Esophagus (tissue), 2 donors: ENCODE measurements around the gene SGSM1. TPM values are rescaled to one million over a fixed set of nuclear protein-coding genes. Genes with fewer than 3 reads are reported as not detected.

ENCODE experiments used
- H3K27ac ChIP-seq, 2 donors: one replicate each; pipeline ENCODE4 v1.5.1; 2013; ENCODE audit warnings: low read depth in 2 of 2, mild to moderate bottlenecking in 2 of 2, inconsistent platforms in 1 of 2, low read length in 1 of 2, moderate library complexity in 1 of 2
- H3K27me3 ChIP-seq, 2 donors: one replicate each; pipeline ENCODE4 v1.6.1; 2013; ENCODE audit warnings: low read length in 2 of 2, control low read depth in 1 of 2, mild to moderate bottlenecking in 1 of 2; ENCODE audit not compliant: insufficient read depth in 2 of 2, control insufficient read depth in 1 of 2
- H3K36me3 ChIP-seq, 2 donors: one replicate each; pipeline ENCODE4 v1.6.1; 2013; ENCODE audit warnings: low read length in 1 of 2; ENCODE audit not compliant: control insufficient read depth in 2 of 2, insufficient read depth in 2 of 2
- H3K4me1 ChIP-seq, 2 donors: one replicate each; pipeline ENCODE4 v1.6.1; 2013; ENCODE audit warnings: low read length in 1 of 2; ENCODE audit not compliant: control insufficient read depth in 2 of 2, insufficient read depth in 2 of 2
- H3K4me3 ChIP-seq, 2 donors: one replicate each; pipeline ENCODE4 v1.5.1; 2013; ENCODE audit warnings: low read length in 2 of 2, mild to moderate bottlenecking in 2 of 2, low read depth in 1 of 2, moderate library complexity in 1 of 2
- H3K9me3 ChIP-seq, 2 donors: one replicate each; pipeline ENCODE4 v1.6.1; 2013; ENCODE audit warnings: mild to moderate bottlenecking in 2 of 2, low read depth in 1 of 2, low read length in 1 of 2, moderate library complexity in 1 of 2; ENCODE audit not compliant: control insufficient read depth in 2 of 2, insufficient read depth in 1 of 2
- WGBS, 2 donors: extraction: QIAGEN DNeasy Blood & Tissue Kit; methylation state at CpG; one replicate each; pipeline ENCODE4 v1.1.7; 2013; 5-methylcytosine and 5-hydroxymethylcytosine counted together
- polyA plus RNA-seq, 2 donors: library from polyadenylated mRNA; stranded (reverse); fragments of 200-250 nt; gene quantifications; one replicate each; pipeline ENCODE4 v1.2.3, GENCODE V29; 2013
- donor health status: healthy with polysubstance abuse.
- donor health status: Bipolar disorder and iron deficiency.

The SGSM1 gene
- polyA plus RNA-seq = under 1 TPM; 0.14 to 0.16 TPM

GRCh38 chr22:24805790-24806662 is at the start of gene SGSM1:
Gene SGSM1 (plus strand): TSS chr22:24806211. CDS start chr22:24806326, 115 bp downstream.
- 2% methylated on average over 68 to 80 of the region's 80 CpGs for WGBS, 2 donors
- peak within 1 kb of the TSS; percentile 52 to 55 for H3K4me3 ChIP-seq
- H3K4me1 ChIP-seq = peaks cover 2 to 7% of the 10 kb centered on the region in 2 donors
- H3K27ac ChIP-seq = peak within 1 kb of the TSS in 1 of 2 donors; percentile 54
- no peaks in the 10 kb centered on the region for H3K9me3 ChIP-seq
- no peaks in the 10 kb centered on the region for H3K27me3 ChIP-seq
- no peaks in the 10 kb centered on the region for H3K36me3 ChIP-seq

DNA sequence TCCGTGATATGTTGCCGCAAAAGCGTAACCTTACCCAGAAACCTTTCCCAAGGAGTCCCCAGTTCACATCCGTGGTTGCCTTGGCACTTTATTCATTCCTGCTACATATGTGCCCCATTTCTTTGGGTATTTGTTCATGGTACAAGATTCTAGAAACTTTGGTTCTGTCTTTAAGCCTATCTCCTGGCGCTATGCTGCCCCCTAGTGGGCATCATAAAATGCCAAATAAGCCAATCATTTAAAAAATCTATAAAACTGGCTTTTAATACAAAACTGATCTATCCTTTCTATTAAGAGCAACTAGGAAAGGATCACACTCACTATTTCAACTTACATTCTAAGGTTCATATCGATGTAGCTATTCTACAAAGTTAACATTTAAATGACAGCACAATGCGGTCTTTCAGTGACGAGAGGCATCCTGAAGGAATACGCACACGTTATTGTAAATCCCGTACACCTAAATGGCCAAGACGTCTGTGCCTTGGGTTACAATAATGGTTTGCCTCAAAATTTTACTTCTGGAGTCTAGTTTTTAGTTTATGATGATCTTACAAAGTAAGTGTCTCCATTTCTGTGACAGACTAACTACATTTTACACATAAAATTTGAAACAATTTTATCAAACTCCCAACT is 47.7 kb upstream of the SGSM1 start:
- Histone ChIP-seq H3K27ac (no peak overlapping the region), H3K4me3 (no peak overlapping the region), H3K4me1 (no peaks in the 10 kb centered on the region), H3K27me3 (no peaks in the 10 kb centered on the region), H3K9me3 (no peaks in the 10 kb centered on the region), H3K36me3 (no peaks in the 10 kb centered on the region)
- 57 to 58% methylated on average over 12 of the region's 12 CpGs for WGBS, 2 donors

DNA sequence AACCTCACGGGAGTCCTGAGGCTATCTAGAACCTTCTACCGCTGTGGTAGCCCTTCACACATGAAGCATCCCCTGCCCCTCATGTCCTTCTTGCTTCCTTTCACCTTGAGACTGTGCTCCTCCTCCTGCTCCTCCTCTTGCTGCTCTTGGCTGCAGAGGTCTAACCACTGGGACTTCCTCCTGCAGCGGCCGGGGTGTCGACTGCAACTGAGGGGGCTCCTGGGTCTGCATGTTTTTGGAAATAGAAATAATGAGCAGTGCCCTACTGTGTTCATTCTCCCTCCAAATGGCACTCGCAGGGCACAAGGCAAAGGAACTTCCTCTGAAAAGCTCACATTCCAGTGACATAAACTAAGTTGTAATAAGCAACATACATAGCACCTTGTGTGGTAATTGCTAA is 46.2 kb upstream of the SGSM1 start:
- Histone ChIP-seq H3K27ac (no peak overlapping the region), H3K9me3 (no peaks in the 10 kb centered on the region), H3K4me1 (no peaks in the 10 kb centered on the region), H3K36me3 (no peaks in the 10 kb centered on the region), H3K4me3 (no peak overlapping the region), H3K27me3 (no peaks in the 10 kb centered on the region)
- WGBS, 2 donors = 73 to 79% methylated on average over 6 of the region's 6 CpGs

GRCh38 chr22:24760708-24761306 is 45.2 kb upstream of the SGSM1 start:
- no peaks in the 10 kb centered on the region for H3K4me1 ChIP-seq
- H3K27ac ChIP-seq = no peak overlapping the region
- no peak overlapping the region for H3K4me3 ChIP-seq
- WGBS, 2 donors = 69 to 78% methylated on average over 6 to 7 of the region's 7 CpGs
- H3K27me3 ChIP-seq = no peaks in the 10 kb centered on the region
- no peaks in the 10 kb centered on the region for H3K36me3 ChIP-seq
- H3K9me3 ChIP-seq = no peaks in the 10 kb centered on the region

DNA sequence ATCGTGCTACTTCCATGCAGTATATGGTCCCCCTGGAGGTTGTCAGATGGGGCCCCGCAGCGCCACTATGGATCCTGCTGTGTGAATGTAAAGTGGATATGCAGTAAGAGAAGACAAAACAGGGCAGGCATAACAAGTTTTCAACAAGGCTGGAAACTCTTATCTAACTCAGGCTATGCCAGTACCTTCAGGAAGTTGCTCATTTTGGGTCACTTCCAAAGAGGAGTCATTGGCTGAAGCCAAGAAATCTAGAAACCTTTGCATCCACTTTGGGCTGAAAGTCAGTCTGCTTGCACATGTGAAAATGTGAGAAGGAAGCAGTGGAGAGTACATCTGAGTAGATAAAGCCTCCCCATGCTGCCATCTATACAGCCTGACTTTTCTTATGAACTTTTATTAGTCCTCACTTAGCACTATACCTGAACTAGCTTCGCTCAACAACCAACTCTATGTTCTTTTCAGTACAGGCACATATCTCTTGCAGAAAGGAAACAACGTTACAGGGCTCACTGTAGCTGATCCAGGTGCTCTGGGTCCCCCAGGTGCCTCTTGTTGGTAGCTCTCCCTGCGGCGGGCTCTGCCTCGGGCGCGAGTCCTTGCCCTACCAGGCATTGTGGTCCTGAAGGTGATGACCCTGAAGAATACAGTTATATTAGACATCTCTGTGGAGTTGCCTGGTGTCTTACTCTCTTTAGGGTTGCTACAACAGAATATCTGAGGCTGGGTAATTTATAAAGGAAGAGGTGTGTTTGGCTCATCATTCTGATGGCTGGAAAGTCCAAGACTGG is 43.9 kb upstream of the SGSM1 start:
- H3K27me3 ChIP-seq = no peaks in the 10 kb centered on the region
- no peaks in the 10 kb centered on the region for H3K36me3 ChIP-seq
- no peak overlapping the region for H3K4me3 ChIP-seq
- no peak overlapping the region for H3K27ac ChIP-seq
- WGBS, 2 donors = 93% methylated on average over 10 of the region's 10 CpGs
- H3K9me3 ChIP-seq = no peaks in the 10 kb centered on the region
- H3K4me1 ChIP-seq = no peaks in the 10 kb centered on the region

- no peaks in the 10 kb centered on the region for H3K36me3 ChIP-seq
- 73 to 74% methylated on average over 34 to 38 of the region's 38 CpGs for WGBS, 2 donors
- no peaks in the 10 kb centered on the region for H3K9me3 ChIP-seq
- H3K27me3 ChIP-seq = no peaks in the 10 kb centered on the region
- H3K27ac ChIP-seq = no peak overlapping the region
- no peak overlapping the region for H3K4me3 ChIP-seq
- H3K4me1 ChIP-seq = no peaks in the 10 kb centered on the region
Observed at GRCh38 chr22:24763872-24764485, 42.0 kb upstream of the SGSM1 start.

- no peaks in the 10 kb centered on the region for H3K27me3 ChIP-seq
- H3K9me3 ChIP-seq = no peaks in the 10 kb centered on the region
- H3K36me3 ChIP-seq = no peaks in the 10 kb centered on the region
- H3K4me3 ChIP-seq = no peak overlapping the region
- H3K4me1 ChIP-seq = no peaks in the 10 kb centered on the region
- H3K27ac ChIP-seq = no peak overlapping the region
- 39 to 46% methylated on average over 5 of the region's 5 CpGs for WGBS, 2 donors
Observed at GRCh38 chr22:24765166-24765565, 40.8 kb upstream of the SGSM1 start.

DNA sequence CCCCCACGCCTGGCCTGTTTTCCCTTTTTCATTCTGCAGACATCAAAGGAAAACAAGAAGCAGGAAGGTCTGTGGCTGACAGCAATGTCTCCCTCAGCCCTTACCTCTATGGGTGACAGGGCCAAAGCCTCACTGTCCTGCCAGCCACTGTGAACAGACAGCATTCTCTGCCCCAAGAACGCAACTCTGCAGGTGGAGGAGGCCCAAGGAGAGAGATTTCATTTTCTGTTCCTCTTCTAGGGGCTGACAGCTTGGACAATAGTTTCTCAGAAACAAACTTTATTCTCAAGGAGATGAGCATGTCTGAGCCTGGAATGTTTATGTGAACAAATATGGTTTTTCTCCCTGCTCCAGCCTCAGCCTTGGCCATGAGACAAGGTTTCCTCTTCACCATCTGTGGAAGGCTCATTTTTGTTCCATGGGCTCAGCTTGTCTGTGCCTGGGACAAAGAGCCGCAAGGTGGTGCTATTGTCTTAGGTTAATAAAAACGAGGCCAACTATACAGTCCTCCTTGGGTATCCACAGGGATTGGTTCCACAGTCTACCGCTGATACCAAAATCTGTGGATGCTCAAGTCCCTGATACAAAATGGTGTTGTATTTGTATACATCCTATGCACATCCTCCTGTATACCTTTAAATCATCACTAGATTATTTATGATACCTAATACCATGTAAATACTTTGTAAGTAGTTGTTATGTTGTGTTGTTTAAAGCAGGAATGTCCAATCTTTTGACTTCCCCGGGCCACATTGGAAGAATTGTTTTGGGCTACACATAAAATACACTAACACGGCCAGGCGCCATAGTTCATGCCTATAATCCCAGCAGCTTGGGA is 37.3 kb upstream of the SGSM1 start:
- H3K27me3 ChIP-seq = no peaks in the 10 kb centered on the region
- 47 to 52% methylated on average over 8 of the region's 8 CpGs for WGBS, 2 donors
- H3K36me3 ChIP-seq = no peaks in the 10 kb centered on the region
- no peak overlapping the region for H3K27ac ChIP-seq
- H3K4me3 ChIP-seq = no peak overlapping the region
- H3K4me1 ChIP-seq = no peaks in the 10 kb centered on the region
- H3K9me3 ChIP-seq = no peaks in the 10 kb centered on the region
